Liver (tissue), 9 donors: Measurements from ENCODE around the gene GPRC5A. TPM values are rescaled to one million over a fixed set of nuclear protein-coding genes. Genes with fewer than 3 reads are reported as not detected.

Source experiments
- DNase-seq: peaks from one replicate; pipeline ENCODE4 v3.0.0-alpha.2; 2017; ENCODE audit warnings: low spot score
- H3K27ac ChIP-seq, 2 donors: one replicate each; pipeline ENCODE4 v1.7.0; 2013; ENCODE audit warnings: inconsistent platforms in 2 of 2, low read length in 2 of 2, control low read depth in 1 of 2, low read depth in 1 of 2, mild to moderate bottlenecking in 1 of 2
- H3K27me3 ChIP-seq, 4 donors: one replicate each; pipeline versions ENCODE4 v1.6.1 to v1.7.0; 2013; ENCODE audit warnings: low read length in 3 of 4, inconsistent platforms in 1 of 4, mild to moderate bottlenecking in 1 of 4, moderate library complexity in 1 of 4; ENCODE audit not compliant: control insufficient read depth in 4 of 4, insufficient read depth in 4 of 4
- H3K36me3 ChIP-seq, 4 donors: one replicate each; pipeline versions ENCODE4 v1.6.1 to v1.7.0; 2013; ENCODE audit warnings: low read length in 3 of 4, mild to moderate bottlenecking in 3 of 4, low read depth in 1 of 4, moderate library complexity in 1 of 4; ENCODE audit not compliant: control insufficient read depth in 4 of 4, insufficient read depth in 3 of 4
- H3K4me1 ChIP-seq, 4 donors: one replicate each; pipeline versions ENCODE4 v1.6.1 to v1.7.0; 2013; ENCODE audit warnings: low read length in 3 of 4, mild to moderate bottlenecking in 3 of 4, moderate library complexity in 1 of 4; ENCODE audit not compliant: control insufficient read depth in 4 of 4, insufficient read depth in 4 of 4
- H3K4me3 ChIP-seq, 3 donors: one replicate each; pipeline versions ENCODE4 v1.6.1 to v1.7.0; 2013; ENCODE audit warnings: low read length in 3 of 3, control low read depth in 1 of 3, low read depth in 1 of 3, mild to moderate bottlenecking in 1 of 3
- H3K9ac ChIP-seq, 2 donors: one replicate each; pipeline ENCODE4 v1.7.0; 2013; ENCODE audit warnings: low read length in 2 of 2, mild to moderate bottlenecking in 2 of 2, moderate library complexity in 2 of 2, control low read depth in 1 of 2, low read depth in 1 of 2
- H3K9me3 ChIP-seq, 4 donors: one replicate each; pipeline versions ENCODE4 v1.6.1 to v1.7.0; 2013; ENCODE audit warnings: low read length in 3 of 4; ENCODE audit not compliant: control insufficient read depth in 4 of 4
- EGR1 ChIP-seq, 2 donors: IDR thresholded peaks; 2 replicates each; pipeline ENCODE4 v1.6.1; 2016 to 2018; ENCODE audit warnings: antibody characterized with exemption in 2 of 2, low read depth in 2 of 2
- FOXA1 ChIP-seq: IDR thresholded peaks from 2 replicates; pipeline ENCODE4 v1.6.1; 2016; ENCODE audit warnings: antibody characterized with exemption
- FOXA2 ChIP-seq: IDR thresholded peaks from 2 replicates; pipeline ENCODE4 v1.6.1; 2016; ENCODE audit warnings: antibody characterized with exemption
- GABPA ChIP-seq, 2 donors: IDR thresholded peaks in 1 of 2; conservative IDR thresholded peaks in 1 of 2; 2 replicates each; pipeline ENCODE4 v1.6.1; 2016; ENCODE audit warnings: antibody characterized with exemption in 2 of 2, mild to moderate bottlenecking in 1 of 2, moderate library complexity in 1 of 2
- HNF4A ChIP-seq, 2 donors: conservative IDR thresholded peaks; 2 replicates each; pipeline ENCODE4 v1.6.1; 2016; ENCODE audit warnings: antibody characterized with exemption in 2 of 2, mild to moderate bottlenecking in 2 of 2
- HNF4G ChIP-seq: IDR thresholded peaks from 2 replicates; pipeline ENCODE4 v1.6.1; 2016; ENCODE audit warnings: antibody characterized with exemption
- JUND ChIP-seq, 2 donors: IDR thresholded peaks; 2 replicates each; pipeline ENCODE4 v1.6.1; 2016; ENCODE audit warnings: antibody characterized with exemption in 2 of 2
- NR2F2 ChIP-seq: IDR thresholded peaks from 2 replicates; pipeline ENCODE4 v1.6.1; 2016; ENCODE audit warnings: antibody characterized with exemption
- RAD21 ChIP-seq, 2 donors: IDR thresholded peaks; 2 replicates each; pipeline ENCODE4 v1.6.1; 2016; ENCODE audit warnings: antibody characterized with exemption in 2 of 2, mild to moderate bottlenecking in 2 of 2
- RXRA ChIP-seq, 2 donors: IDR thresholded peaks; 2 replicates each; pipeline ENCODE4 v1.6.1; 2017 to 2018; ENCODE audit warnings: antibody characterized with exemption in 2 of 2, mild to moderate bottlenecking in 1 of 2
- SP1 ChIP-seq: IDR thresholded peaks from 2 replicates; pipeline ENCODE4 v1.6.1; 2018; ENCODE audit warnings: antibody characterized with exemption, mild to moderate bottlenecking
- TAF1 ChIP-seq: conservative IDR thresholded peaks from 2 replicates; pipeline ENCODE4 v1.6.1; 2016; ENCODE audit warnings: antibody characterized with exemption, mild to moderate bottlenecking
- YY1 ChIP-seq: IDR thresholded peaks from 2 replicates; pipeline ENCODE4 v1.6.1; 2016; ENCODE audit warnings: antibody characterized with exemption, mild to moderate bottlenecking
- WGBS: extraction: QIAGEN DNeasy Blood & Tissue Kit; methylation state at CpG from one replicate; pipeline ENCODE4 v1.1.7; 2013; 5-methylcytosine and 5-hydroxymethylcytosine counted together
- polyA plus RNA-seq, 2 donors: library from polyadenylated mRNA; stranded (reverse) in 1 of 2; unstranded in 1 of 2; fragments of 200-250 nt in 1 of 2; fragments of >200 nt in 1 of 2; fragmentation: Nextera tagmentation in 1 of 2; extraction: Ambion mirVana in 1 of 2; gene quantifications; one replicate each; pipeline versions ENCODE4 v1.2.1 to v1.2.3, GENCODE V29; 2013 to 2015
- total RNA-seq, 2 donors: library from RNA; depleted of rRNA; stranded (reverse); fragments of >200 nt; gene quantifications; one replicate each; pipeline ENCODE4 v1.2.3, GENCODE V29; 2014
- TF ChIP-seq, protein P1 (sequence below): IDR thresholded peaks from 2 replicates; pipeline ENCODE4 v1.6.1; 2016; ENCODE audit warnings: antibody characterized with exemption, mild to moderate bottlenecking
- TF ChIP-seq, protein P2 (sequence below): IDR thresholded peaks from 2 replicates; pipeline ENCODE4 v1.6.1; 2016; ENCODE audit warnings: antibody characterized with exemption
- TF ChIP-seq, protein P3 (sequence below): IDR thresholded peaks from 2 replicates; pipeline ENCODE4 v1.6.1; 2016; ENCODE audit warnings: antibody characterized with exemption
- TF ChIP-seq, protein P4 (sequence below): IDR thresholded peaks from 2 replicates; pipeline ENCODE4 v1.6.1; 2016; ENCODE audit warnings: antibody characterized with exemption
- donor health status: healthy.
- donor health status: healthy.
- donor health status: healthy.
- donor health status: healthy.
- donor health status: healthy.

GPRC5A gene
- total and polyA plus RNA-seq, 4 donors: 0.09 to 0.17 (median 0.16) TPM; not detected in 1

- TF ChIP-seq, protein P1, sequence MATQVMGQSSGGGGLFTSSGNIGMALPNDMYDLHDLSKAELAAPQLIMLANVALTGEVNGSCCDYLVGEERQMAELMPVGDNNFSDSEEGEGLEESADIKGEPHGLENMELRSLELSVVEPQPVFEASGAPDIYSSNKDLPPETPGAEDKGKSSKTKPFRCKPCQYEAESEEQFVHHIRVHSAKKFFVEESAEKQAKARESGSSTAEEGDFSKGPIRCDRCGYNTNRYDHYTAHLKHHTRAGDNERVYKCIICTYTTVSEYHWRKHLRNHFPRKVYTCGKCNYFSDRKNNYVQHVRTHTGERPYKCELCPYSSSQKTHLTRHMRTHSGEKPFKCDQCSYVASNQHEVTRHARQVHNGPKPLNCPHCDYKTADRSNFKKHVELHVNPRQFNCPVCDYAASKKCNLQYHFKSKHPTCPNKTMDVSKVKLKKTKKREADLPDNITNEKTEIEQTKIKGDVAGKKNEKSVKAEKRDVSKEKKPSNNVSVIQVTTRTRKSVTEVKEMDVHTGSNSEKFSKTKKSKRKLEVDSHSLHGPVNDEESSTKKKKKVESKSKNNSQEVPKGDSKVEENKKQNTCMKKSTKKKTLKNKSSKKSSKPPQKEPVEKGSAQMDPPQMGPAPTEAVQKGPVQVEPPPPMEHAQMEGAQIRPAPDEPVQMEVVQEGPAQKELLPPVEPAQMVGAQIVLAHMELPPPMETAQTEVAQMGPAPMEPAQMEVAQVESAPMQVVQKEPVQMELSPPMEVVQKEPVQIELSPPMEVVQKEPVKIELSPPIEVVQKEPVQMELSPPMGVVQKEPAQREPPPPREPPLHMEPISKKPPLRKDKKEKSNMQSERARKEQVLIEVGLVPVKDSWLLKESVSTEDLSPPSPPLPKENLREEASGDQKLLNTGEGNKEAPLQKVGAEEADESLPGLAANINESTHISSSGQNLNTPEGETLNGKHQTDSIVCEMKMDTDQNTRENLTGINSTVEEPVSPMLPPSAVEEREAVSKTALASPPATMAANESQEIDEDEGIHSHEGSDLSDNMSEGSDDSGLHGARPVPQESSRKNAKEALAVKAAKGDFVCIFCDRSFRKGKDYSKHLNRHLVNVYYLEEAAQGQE: no peak
- TF ChIP-seq YY1 (no peak), HNF4A (conservative IDR thresholded peaks at IDR 0.05) (no peak), RAD21 (IDR thresholded peaks at IDR 0.05) (no peak)
- TF ChIP-seq, protein P2, sequence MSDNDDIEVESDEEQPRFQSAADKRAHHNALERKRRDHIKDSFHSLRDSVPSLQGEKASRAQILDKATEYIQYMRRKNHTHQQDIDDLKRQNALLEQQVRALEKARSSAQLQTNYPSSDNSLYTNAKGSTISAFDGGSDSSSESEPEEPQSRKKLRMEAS: no peak
Observed at GRCh38 chr12:12954356-12954755, 63.0 kb downstream of the GPRC5A start (continued).

GRCh38 chr12:12954878-12955625, 63.7 kb downstream of the GPRC5A start:
- Histone ChIP-seq H3K9ac (no peak overlapping the region), H3K4me3 (no peak overlapping the region), H3K27ac (no peak overlapping the region), H3K4me1 (peaks cover 0 to 5% (median 2%) of the 10 kb centered on the region in 4 donors), H3K9me3 (no peaks in the 10 kb centered on the region), H3K27me3 (no peaks in the 10 kb centered on the region), H3K36me3 (no peaks in the 10 kb centered on the region)
- no peak for TF ChIP-seq FOXA1
- TF ChIP-seq, protein P3, sequence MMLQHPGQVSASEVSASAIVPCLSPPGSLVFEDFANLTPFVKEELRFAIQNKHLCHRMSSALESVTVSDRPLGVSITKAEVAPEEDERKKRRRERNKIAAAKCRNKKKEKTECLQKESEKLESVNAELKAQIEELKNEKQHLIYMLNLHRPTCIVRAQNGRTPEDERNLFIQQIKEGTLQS: no peak
- TF ChIP-seq RXRA (IDR thresholded peaks at IDR 0.05): no peak
- no peak for TF ChIP-seq TAF1
- TF ChIP-seq, protein P4, sequence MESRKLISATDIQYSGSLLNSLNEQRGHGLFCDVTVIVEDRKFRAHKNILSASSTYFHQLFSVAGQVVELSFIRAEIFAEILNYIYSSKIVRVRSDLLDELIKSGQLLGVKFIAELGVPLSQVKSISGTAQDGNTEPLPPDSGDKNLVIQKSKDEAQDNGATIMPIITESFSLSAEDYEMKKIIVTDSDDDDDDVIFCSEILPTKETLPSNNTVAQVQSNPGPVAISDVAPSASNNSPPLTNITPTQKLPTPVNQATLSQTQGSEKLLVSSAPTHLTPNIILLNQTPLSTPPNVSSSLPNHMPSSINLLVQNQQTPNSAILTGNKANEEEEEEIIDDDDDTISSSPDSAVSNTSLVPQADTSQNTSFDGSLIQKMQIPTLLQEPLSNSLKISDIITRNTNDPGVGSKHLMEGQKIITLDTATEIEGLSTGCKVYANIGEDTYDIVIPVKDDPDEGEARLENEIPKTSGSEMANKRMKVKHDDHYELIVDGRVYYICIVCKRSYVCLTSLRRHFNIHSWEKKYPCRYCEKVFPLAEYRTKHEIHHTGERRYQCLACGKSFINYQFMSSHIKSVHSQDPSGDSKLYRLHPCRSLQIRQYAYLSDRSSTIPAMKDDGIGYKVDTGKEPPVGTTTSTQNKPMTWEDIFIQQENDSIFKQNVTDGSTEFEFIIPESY: no peak
- no peak for TF ChIP-seq EGR1 (IDR thresholded peaks at IDR 0.05; ENCODE audit: low read depth in 2 of 2)
- no peak for TF ChIP-seq RAD21 (IDR thresholded peaks at IDR 0.05)
- TF ChIP-seq JUND (IDR thresholded peaks at IDR 0.05): no peak
- no peak for TF ChIP-seq YY1
- no peak for DNase-seq
- 95% methylated on average over 6 of the region's 6 CpGs for WGBS

DNA sequence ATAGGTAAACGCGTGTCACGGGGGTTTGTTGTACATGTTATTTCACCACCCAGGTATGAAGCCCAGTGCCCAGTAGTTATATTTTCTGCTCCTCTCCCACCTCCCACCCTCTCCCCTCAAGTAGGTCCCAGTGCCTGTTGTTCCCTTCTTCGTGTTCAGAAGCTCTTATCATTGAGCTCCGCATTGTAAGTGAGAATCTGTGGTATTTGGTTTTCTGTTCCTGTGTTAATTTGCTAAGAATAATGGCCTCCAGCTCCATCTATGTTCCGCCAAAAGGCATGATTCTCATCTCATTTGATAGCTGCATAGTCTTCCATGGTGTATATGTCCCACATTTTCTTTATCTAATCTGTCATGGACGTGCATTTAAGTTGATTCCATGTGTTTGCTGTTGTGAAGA, 67.5 kb downstream of the GPRC5A start:
- Histone ChIP-seq H3K27me3 (no peaks in the 10 kb centered on the region), H3K9ac (no peak overlapping the region), H3K9me3 (no peaks in the 10 kb centered on the region), H3K36me3 (no peaks in the 10 kb centered on the region), H3K27ac (no peak overlapping the region), H3K4me1 (peaks cover 0 to 5% (median 2%) of the 10 kb centered on the region in 4 donors), H3K4me3 (no peak overlapping the region)
- 87% methylated on average over 7 of the region's 7 CpGs for WGBS
- DNase-seq: no peak
- TF ChIP-seq YY1 (no peak), HNF4G (no peak), RAD21 (IDR thresholded peaks at IDR 0.05) (no peak), TAF1 (no peak), SP1 (no peak), HNF4A (conservative IDR thresholded peaks at IDR 0.05) (no peak), RXRA (IDR thresholded peaks at IDR 0.05) (no peak), GABPA (IDR thresholded peaks at IDR 0.05 in 1 of 2, conservative IDR thresholded peaks at IDR 0.05 in 1 of 2) (no peak), JUND (IDR thresholded peaks at IDR 0.05) (no peak), FOXA2 (no peak), NR2F2 (no peak), EGR1 (IDR thresholded peaks at IDR 0.05; ENCODE audit: low read depth in 2 of 2) (no peak), FOXA1 (no peak)
- TF ChIP-seq, protein P1: no peak
- TF ChIP-seq, protein P3: no peak
- TF ChIP-seq, protein P2: no peak
